ENCODE data around the gene F13A1. TPM values are rescaled to one million over a fixed set of nuclear protein-coding genes. Genes with fewer than 3 reads are reported as not detected.

The F13A1 gene
- total RNA-seq, 4 donors from 2014 or later, result 94.2 to 147 (median 113) TPM

- Histone ChIP-seq H3K27ac (no peak overlapping the region), H3K9me3 (no peaks in the 10 kb centered on the region), H3K4me3 (no peak overlapping the region), H3K4me1 (no peaks in the 10 kb centered on the region), H3K36me3 (no peaks in the 10 kb centered on the region), H3K27me3 (no peaks in the 10 kb centered on the region)
- TF ChIP-seq POLR2A (IDR thresholded peaks at IDR 0.05), result no peak
- TF ChIP-seq EP300 (IDR thresholded peaks at IDR 0.05), result no peak
- no peak for TF ChIP-seq CTCF (IDR thresholded peaks at IDR 0.05)
- WGBS, 2 donors, result 78 to 83% methylated on average over 7 of the region's 7 CpGs
- DNase-seq (ENCODE audit: low spot score in 2 of 2), result no peak
Observed at GRCh38 chr6:6270948-6271535, 49.4 kb downstream of the F13A1 start.

GRCh38 chr6:6260196-6260722, 60.2 kb downstream of the F13A1 start:
- Histone ChIP-seq H3K4me1 (peaks cover 0 to 11% (median 0%) of the 10 kb centered on the region in 4 donors), H3K9me3 (no peaks in the 10 kb centered on the region), H3K4me3 (no peak overlapping the region), H3K27me3 (no peaks in the 10 kb centered on the region), H3K36me3 (no peaks in the 10 kb centered on the region), H3K27ac (no peak overlapping the region)
- DNase-seq (ENCODE audit: low spot score in 2 of 2), result no peak
- 84 to 90% methylated on average over 6 of the region's 6 CpGs for WGBS, 2 donors
- TF ChIP-seq POLR2A (IDR thresholded peaks at IDR 0.05) (no peak), CTCF (IDR thresholded peaks at IDR 0.05) (no peak), EP300 (IDR thresholded peaks at IDR 0.05) (no peak)

GRCh38 chr6:6256886-6257285, 63.6 kb downstream of the F13A1 start:
- H3K27ac ChIP-seq, result no peak overlapping the region
- H3K4me3 ChIP-seq, result no peak overlapping the region
- 73 to 84% methylated on average over 2 of the region's 2 CpGs for WGBS, 2 donors
- H3K36me3 ChIP-seq, result no peaks in the 10 kb centered on the region
- H3K4me1 ChIP-seq, result peaks cover 0 to 11% (median 0%) of the 10 kb centered on the region in 4 donors
- no peak for TF ChIP-seq POLR2A (IDR thresholded peaks at IDR 0.05)
- TF ChIP-seq CTCF (IDR thresholded peaks at IDR 0.05), result no peak
- TF ChIP-seq EP300 (IDR thresholded peaks at IDR 0.05), result no peak
- DNase-seq (ENCODE audit: low spot score in 2 of 2), result no peak
- no peaks in the 10 kb centered on the region for H3K9me3 ChIP-seq
- no peaks in the 10 kb centered on the region for H3K27me3 ChIP-seq

GRCh38 chr6:6256259-6256658, 64.2 kb downstream of the F13A1 start:
- WGBS, 2 donors, result 59 to 71% methylated on average over 4 of the region's 4 CpGs
- DNase-seq (ENCODE audit: low spot score in 2 of 2), result no peak
- TF ChIP-seq POLR2A (IDR thresholded peaks at IDR 0.05) (no peak), CTCF (IDR thresholded peaks at IDR 0.05) (no peak), EP300 (IDR thresholded peaks at IDR 0.05) (no peak)
- Histone ChIP-seq H3K9me3 (no peaks in the 10 kb centered on the region), H3K36me3 (no peaks in the 10 kb centered on the region), H3K27ac (no peak overlapping the region), H3K27me3 (no peaks in the 10 kb centered on the region), H3K4me3 (no peak overlapping the region), H3K4me1 (peaks cover 0 to 11% (median 0%) of the 10 kb centered on the region in 4 donors)

- Histone ChIP-seq H3K27me3 (no peaks in the 10 kb centered on the region), H3K9me3 (no peaks in the 10 kb centered on the region), H3K4me3 (no peak overlapping the region), H3K27ac (no peak overlapping the region), H3K36me3 (no peaks in the 10 kb centered on the region), H3K4me1 (peaks cover 0 to 10% (median 0%) of the 10 kb centered on the region in 4 donors)
- TF ChIP-seq EP300 (IDR thresholded peaks at IDR 0.05), result no peak
- TF ChIP-seq POLR2A (IDR thresholded peaks at IDR 0.05), result no peak
- no peak for TF ChIP-seq CTCF (IDR thresholded peaks at IDR 0.05)
- DNase-seq (ENCODE audit: low spot score in 2 of 2), result no peak
- WGBS, 2 donors, result 84% methylated on average over 13 of the region's 13 CpGs
Observed at GRCh38 chr6:6251555-6252280, 68.7 kb downstream of the F13A1 start.
